ENCODE data around the gene AQP1. TPM values are rescaled to one million over a fixed set of nuclear protein-coding genes. Genes with fewer than 3 reads are reported as not detected.

AQP1 gene
- total RNA-seq, 1 experiment from 2014 or later: 0.49 TPM

GRCh38 chr7:30905078-30906012 lies 6.3 kb upstream of the AQP1 start:
- no TSS peak for BruUV-seq (replicated peaks)
- Histone ChIP-seq H3K27me3 (replicated peaks; ENCODE audit: insufficient read depth, low read depth, low read length, poor library complexity) (no peaks in the 10 kb centered on the region), H3K36me3 (ENCODE audit: insufficient read depth, low read length, poor library complexity, severe bottlenecking) (no peaks in the 10 kb centered on the region), H3K27ac (ENCODE audit: low read depth, low read length, poor library complexity, severe bottlenecking) (no peak overlapping the region), H3K4me1 (ENCODE audit: insufficient read depth, low read length, poor library complexity, severe bottlenecking) (no peaks in the 10 kb centered on the region), H3K9me3 (ENCODE audit: low read depth, low read length, poor library complexity, severe bottlenecking) (no peaks in the 10 kb centered on the region), H3K4me3 (ENCODE audit: low read depth, low read length, poor library complexity, severe bottlenecking) (no peak overlapping the region)
- no peak for DNase-seq (ENCODE audit: low spot score)
- ChIA-PET POLR2A (ENCODE audit: low non-redundant PET) (no interaction called here), CTCF (no interaction called here)
- intact Hi-C loops (cut with micrococcal nuclease; ENCODE audit: unreplicated experiment): no loop called here
- no peak for TF ChIP-seq EZH2 (IDR thresholded peaks at IDR 0.05; ENCODE audit: borderline replicate concordance, low read depth, low read length, poor library complexity, severe bottlenecking)
- TF ChIP-seq CTCF (conservative IDR thresholded peaks at IDR 0.05; ENCODE audit: low read depth, low read length): no peak

GRCh38 chr7:30906014-30906413 lies 5.6 kb upstream of the AQP1 start:
- Histone ChIP-seq H3K4me3 (ENCODE audit: low read depth, low read length, poor library complexity, severe bottlenecking) (no peak overlapping the region), H3K9me3 (ENCODE audit: low read depth, low read length, poor library complexity, severe bottlenecking) (no peaks in the 10 kb centered on the region), H3K4me1 (ENCODE audit: insufficient read depth, low read length, poor library complexity, severe bottlenecking) (no peaks in the 10 kb centered on the region), H3K27me3 (replicated peaks; ENCODE audit: insufficient read depth, low read depth, low read length, poor library complexity) (no peaks in the 10 kb centered on the region), H3K27ac (ENCODE audit: low read depth, low read length, poor library complexity, severe bottlenecking) (no peak overlapping the region), H3K36me3 (ENCODE audit: insufficient read depth, low read length, poor library complexity, severe bottlenecking) (no peaks in the 10 kb centered on the region)
- ChIA-PET POLR2A (ENCODE audit: low non-redundant PET) (no interaction called here), CTCF (no interaction called here)
- BruUV-seq (replicated peaks): no TSS peak
- intact Hi-C loops (cut with micrococcal nuclease; ENCODE audit: unreplicated experiment): no loop called here
- DNase-seq (ENCODE audit: low spot score): no peak
- TF ChIP-seq EZH2 (IDR thresholded peaks at IDR 0.05; ENCODE audit: borderline replicate concordance, low read depth, low read length, poor library complexity, severe bottlenecking) (no peak), CTCF (conservative IDR thresholded peaks at IDR 0.05; ENCODE audit: low read depth, low read length) (no peak)

- POLR2A ChIA-PET (ENCODE audit: low non-redundant PET): no interaction called here
- Histone ChIP-seq H3K36me3 (ENCODE audit: insufficient read depth, low read length, poor library complexity, severe bottlenecking) (no peaks in the 10 kb centered on the region), H3K4me3 (ENCODE audit: low read depth, low read length, poor library complexity, severe bottlenecking) (no peak overlapping the region), H3K9me3 (ENCODE audit: low read depth, low read length, poor library complexity, severe bottlenecking) (no peaks in the 10 kb centered on the region), H3K4me1 (ENCODE audit: insufficient read depth, low read length, poor library complexity, severe bottlenecking) (no peaks in the 10 kb centered on the region), H3K27me3 (replicated peaks; ENCODE audit: insufficient read depth, low read depth, low read length, poor library complexity) (no peaks in the 10 kb centered on the region), H3K27ac (ENCODE audit: low read depth, low read length, poor library complexity, severe bottlenecking) (no peak overlapping the region)
- CTCF ChIA-PET: no interaction called here
- no TSS peak for BruUV-seq (replicated peaks)
- TF ChIP-seq EZH2 (IDR thresholded peaks at IDR 0.05; ENCODE audit: borderline replicate concordance, low read depth, low read length, poor library complexity, severe bottlenecking): no peak
- no peak for TF ChIP-seq CTCF (conservative IDR thresholded peaks at IDR 0.05; ENCODE audit: low read depth, low read length)
- intact Hi-C loops (cut with micrococcal nuclease; ENCODE audit: unreplicated experiment): no loop called here
- no peak for DNase-seq (ENCODE audit: low spot score)
These were observed 5.0 kb upstream of the AQP1 start for GRCh38 chr7:30906515-30907240.
